Measurements from ENCODE around the gene AKIP1.

Gene AKIP1

DNA sequence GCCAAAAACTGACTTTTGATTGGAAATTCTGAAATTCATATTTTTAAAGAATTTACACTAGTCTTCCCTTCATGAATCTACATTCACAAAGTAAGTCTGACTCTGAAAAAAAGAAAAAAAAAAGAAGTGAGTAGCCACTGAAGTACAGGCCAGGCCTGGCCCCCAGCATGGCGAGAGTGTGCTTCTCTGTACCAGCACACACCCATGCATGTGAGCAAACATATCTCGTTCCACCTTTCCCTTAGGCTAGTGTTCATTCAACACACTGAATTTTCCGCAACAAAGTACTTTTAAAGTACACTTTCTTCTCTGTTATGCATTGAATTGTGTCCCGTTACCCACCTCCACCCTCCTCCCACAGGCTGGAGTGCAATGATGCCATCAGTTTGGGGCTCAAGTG lies 17.2 kb downstream of the AKIP1 start:
- Histone ChIP-seq H3K9me3 (ENCODE audit: insufficient read depth, low read length, severe bottlenecking) (no peaks in the 10 kb centered on the region), H3K4me3 (ENCODE audit: low read depth in 1 of 2, low read length in 2 of 2) (no peak overlapping the region), H3K4me2 (ENCODE audit: insufficient read depth, low read length) (no peak overlapping the region), H3K4me1 (ENCODE audit: insufficient read depth, low read length) (no peaks in the 10 kb centered on the region), H3K36me3 (ENCODE audit: insufficient read depth, low read length) (peaks cover 13% of the 10 kb centered on the region), H4K20me1 (ENCODE audit: insufficient read depth, low read length) (no peaks in the 10 kb centered on the region), H3K79me2 (ENCODE audit: insufficient read depth, low read length) (no peaks in the 10 kb centered on the region), H2AFZ (ENCODE audit: low read depth, low read length) (no peak overlapping the region), H3K27me3 (ENCODE audit: insufficient read depth, low read length, poor library complexity) (no peaks in the 10 kb centered on the region), H3K9ac (ENCODE audit: low read depth, low read length) (no peak overlapping the region), H3K27ac (ENCODE audit: low read length) (no peak overlapping the region)
- TF ChIP-seq, protein P1, sequence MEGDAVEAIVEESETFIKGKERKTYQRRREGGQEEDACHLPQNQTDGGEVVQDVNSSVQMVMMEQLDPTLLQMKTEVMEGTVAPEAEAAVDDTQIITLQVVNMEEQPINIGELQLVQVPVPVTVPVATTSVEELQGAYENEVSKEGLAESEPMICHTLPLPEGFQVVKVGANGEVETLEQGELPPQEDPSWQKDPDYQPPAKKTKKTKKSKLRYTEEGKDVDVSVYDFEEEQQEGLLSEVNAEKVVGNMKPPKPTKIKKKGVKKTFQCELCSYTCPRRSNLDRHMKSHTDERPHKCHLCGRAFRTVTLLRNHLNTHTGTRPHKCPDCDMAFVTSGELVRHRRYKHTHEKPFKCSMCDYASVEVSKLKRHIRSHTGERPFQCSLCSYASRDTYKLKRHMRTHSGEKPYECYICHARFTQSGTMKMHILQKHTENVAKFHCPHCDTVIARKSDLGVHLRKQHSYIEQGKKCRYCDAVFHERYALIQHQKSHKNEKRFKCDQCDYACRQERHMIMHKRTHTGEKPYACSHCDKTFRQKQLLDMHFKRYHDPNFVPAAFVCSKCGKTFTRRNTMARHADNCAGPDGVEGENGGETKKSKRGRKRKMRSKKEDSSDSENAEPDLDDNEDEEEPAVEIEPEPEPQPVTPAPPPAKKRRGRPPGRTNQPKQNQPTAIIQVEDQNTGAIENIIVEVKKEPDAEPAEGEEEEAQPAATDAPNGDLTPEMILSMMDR (IDR thresholded peaks at IDR 0.05; ENCODE audit: borderline replicate concordance, extremely low read depth, low read length, poor library complexity, severe bottlenecking), result no peak
- TF ChIP-seq EZH2 (IDR thresholded peaks at IDR 0.05; ENCODE audit: borderline replicate concordance, low read depth, low read length, severe bottlenecking), result no peak
- ATAC-seq (ENCODE audit: insufficient read depth, low read depth), result no peak
- no peak for DNase-seq

DNA sequence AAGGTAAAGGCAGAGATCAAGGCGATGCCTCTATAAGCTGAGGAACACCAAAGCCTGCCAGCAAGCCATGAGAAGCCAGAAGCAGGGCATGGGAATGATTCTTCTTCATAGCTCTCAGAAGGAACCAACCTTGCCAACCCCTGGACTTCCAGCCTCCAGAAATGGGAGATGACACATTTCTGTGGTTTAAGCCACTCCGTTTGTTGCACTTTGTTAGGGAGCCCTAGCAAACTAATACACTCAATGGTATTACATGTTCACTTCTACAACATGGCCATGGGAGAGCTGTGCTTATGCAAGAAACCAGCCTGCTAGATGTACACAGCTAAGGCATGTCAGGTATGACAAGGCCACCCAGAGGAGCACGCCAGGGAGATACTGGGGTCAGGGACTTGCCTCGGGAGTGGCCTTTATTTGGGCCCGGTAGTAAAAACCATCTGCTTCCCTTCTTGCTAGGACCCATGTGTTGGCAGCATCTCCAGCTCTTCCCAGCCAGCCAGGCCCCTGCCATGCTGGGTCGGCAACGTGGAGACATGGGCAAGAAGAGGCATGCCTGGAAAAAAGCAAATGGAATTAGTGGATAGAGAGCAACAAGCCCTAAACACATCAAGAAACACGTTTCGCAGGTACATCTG lies 18.1 kb downstream of the AKIP1 start:
- TF ChIP-seq, protein P1 (IDR thresholded peaks at IDR 0.05; ENCODE audit: borderline replicate concordance, extremely low read depth, low read length, poor library complexity, severe bottlenecking), result no peak
- TF ChIP-seq EZH2 (IDR thresholded peaks at IDR 0.05; ENCODE audit: borderline replicate concordance, low read depth, low read length, severe bottlenecking), result no peak
- Histone ChIP-seq H3K27ac (ENCODE audit: low read length) (no peak overlapping the region), H3K9me3 (ENCODE audit: insufficient read depth, low read length, severe bottlenecking) (no peaks in the 10 kb centered on the region), H3K4me3 (ENCODE audit: low read depth in 1 of 2, low read length in 2 of 2) (no peak overlapping the region), H3K4me1 (ENCODE audit: insufficient read depth, low read length) (no peaks in the 10 kb centered on the region), H3K36me3 (ENCODE audit: insufficient read depth, low read length) (peaks cover 10% of the 10 kb centered on the region; the same call in 1 of the 2 replicates), H4K20me1 (ENCODE audit: insufficient read depth, low read length) (no peaks in the 10 kb centered on the region), H3K79me2 (ENCODE audit: insufficient read depth, low read length) (no peaks in the 10 kb centered on the region), H2AFZ (ENCODE audit: low read depth, low read length) (no peak overlapping the region), H3K4me2 (ENCODE audit: insufficient read depth, low read length) (no peak overlapping the region), H3K27me3 (ENCODE audit: insufficient read depth, low read length, poor library complexity) (no peaks in the 10 kb centered on the region), H3K9ac (ENCODE audit: low read depth, low read length) (no peak overlapping the region)
- DNase-seq, result no peak
- no peak for ATAC-seq (ENCODE audit: insufficient read depth, low read depth)

DNA sequence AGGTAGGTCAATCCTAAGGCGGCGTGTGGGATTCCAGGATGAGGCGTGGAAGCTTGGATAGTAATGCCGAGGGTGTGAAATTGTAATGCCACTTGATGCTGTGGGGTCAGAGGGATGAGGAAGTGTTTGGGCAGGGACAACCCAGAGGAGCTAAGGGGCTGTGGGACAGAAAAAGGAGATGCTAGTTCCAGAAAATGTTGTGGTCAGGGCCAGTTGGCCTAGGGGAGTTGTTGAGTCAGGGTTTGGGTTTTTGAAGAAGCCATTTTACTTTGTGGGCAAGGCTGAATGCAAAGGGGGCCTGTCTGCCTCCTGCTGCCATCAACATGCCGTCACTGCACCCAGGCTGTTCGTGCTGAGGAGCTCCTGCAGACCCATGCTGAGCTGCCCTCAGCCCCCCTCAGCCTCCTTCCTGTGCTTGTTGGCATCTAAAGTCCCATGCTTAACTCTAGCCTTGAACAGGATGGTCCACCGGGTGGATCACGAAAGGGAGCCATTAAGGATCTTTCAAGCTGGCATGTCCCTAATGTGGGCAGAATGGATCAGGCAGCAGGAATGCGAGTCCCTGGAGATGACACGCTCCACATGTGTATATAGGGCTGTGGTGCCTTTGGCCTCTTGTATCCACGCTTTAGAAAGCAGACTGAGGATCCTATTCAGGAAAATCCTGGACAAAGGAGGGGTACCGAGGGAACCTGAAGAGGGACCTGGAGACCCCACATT lies 19.6 kb downstream of the AKIP1 start:
- H2AFZ ChIP-seq (ENCODE audit: low read depth, low read length), result no peak overlapping the region
- no peak for ATAC-seq (ENCODE audit: insufficient read depth, low read depth)
- DNase-seq, result no peak
- no peak overlapping the region for H3K27ac ChIP-seq (ENCODE audit: low read length)
- H3K4me2 ChIP-seq (ENCODE audit: insufficient read depth, low read length), result no peak overlapping the region
- no peaks in the 10 kb centered on the region for H3K36me3 ChIP-seq (ENCODE audit: insufficient read depth, low read length)
- H3K9me3 ChIP-seq (ENCODE audit: insufficient read depth, low read length, severe bottlenecking), result no peaks in the 10 kb centered on the region
- H3K9ac ChIP-seq (ENCODE audit: low read depth, low read length), result no peak overlapping the region
- H3K4me3 ChIP-seq (ENCODE audit: low read depth in 1 of 2, low read length in 2 of 2), result no peak overlapping the region
- no peaks in the 10 kb centered on the region for H3K4me1 ChIP-seq (ENCODE audit: insufficient read depth, low read length)
- no peak for TF ChIP-seq EZH2 (IDR thresholded peaks at IDR 0.05; ENCODE audit: borderline replicate concordance, low read depth, low read length, severe bottlenecking)
- TF ChIP-seq, protein P1 (IDR thresholded peaks at IDR 0.05; ENCODE audit: borderline replicate concordance, extremely low read depth, low read length, poor library complexity, severe bottlenecking), result no peak
- H3K79me2 ChIP-seq (ENCODE audit: insufficient read depth, low read length), result no peaks in the 10 kb centered on the region
- H4K20me1 ChIP-seq (ENCODE audit: insufficient read depth, low read length), result no peaks in the 10 kb centered on the region
- no peaks in the 10 kb centered on the region for H3K27me3 ChIP-seq (ENCODE audit: insufficient read depth, low read length, poor library complexity)

All from DND-41 (cell line).